ENCODE measurements around the gene SCUBE1.

Gene SCUBE1

DNA sequence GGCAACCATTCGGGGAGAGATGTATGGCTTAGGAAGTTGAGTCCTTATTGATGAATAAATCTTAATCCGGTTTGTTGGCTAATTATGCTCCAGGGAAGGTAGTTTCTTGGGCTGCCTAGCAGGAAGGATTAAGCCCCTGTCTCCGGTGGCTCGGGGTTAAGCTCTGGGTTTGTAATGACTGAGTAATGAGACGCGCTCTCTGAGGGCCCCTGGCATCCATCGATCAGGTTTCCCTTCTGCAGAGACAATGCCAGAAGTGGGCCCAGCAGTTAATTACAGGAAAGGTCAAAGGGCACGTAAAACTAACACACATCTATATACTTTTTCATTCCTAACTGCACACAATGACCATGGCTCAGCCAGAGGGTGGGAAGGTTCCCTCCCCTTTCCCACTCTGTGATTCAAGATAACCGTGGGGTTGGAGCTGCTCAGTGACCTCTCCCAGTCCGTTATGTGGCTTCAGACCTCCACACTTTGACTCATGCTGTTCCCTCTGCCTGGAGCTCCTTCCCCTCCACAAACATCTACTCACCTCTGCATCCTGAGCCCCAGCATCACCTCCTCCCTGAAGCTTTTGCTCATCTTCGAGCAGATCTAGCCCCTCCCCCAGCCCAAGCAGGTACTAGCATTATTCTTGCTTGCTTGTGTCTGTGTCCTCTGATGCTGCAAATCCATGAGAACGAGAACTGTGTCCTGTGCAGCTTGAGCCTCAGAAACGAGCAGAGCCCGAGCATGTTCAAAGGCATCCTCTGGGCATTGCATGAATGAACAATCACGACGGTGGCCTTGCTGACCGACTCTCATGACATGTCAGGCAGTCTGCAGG lies 16.6 kb downstream of the SCUBE1 start:
- no peak for DNase-seq

DNA sequence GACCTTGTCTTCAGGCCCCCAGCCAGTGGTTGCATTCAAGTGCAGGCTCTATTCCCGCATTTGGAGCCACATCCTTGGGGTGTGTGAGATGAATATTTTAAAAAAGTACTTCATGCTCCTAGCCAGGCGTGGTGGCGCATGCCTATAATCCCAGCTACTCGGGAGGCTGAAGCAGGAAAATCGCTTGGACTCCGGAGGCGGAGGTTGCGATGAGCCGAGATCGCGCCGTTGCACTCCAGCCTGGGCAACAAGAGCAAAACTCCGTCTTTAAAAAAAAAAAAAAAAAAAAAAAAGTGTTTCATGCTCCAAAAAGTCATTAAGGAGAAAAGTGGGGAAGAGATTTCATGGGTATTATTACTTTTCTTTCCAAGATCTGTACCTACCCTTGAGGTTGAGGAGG lies 18.0 kb downstream of the SCUBE1 start:
- DNase-seq = no peak

DNA sequence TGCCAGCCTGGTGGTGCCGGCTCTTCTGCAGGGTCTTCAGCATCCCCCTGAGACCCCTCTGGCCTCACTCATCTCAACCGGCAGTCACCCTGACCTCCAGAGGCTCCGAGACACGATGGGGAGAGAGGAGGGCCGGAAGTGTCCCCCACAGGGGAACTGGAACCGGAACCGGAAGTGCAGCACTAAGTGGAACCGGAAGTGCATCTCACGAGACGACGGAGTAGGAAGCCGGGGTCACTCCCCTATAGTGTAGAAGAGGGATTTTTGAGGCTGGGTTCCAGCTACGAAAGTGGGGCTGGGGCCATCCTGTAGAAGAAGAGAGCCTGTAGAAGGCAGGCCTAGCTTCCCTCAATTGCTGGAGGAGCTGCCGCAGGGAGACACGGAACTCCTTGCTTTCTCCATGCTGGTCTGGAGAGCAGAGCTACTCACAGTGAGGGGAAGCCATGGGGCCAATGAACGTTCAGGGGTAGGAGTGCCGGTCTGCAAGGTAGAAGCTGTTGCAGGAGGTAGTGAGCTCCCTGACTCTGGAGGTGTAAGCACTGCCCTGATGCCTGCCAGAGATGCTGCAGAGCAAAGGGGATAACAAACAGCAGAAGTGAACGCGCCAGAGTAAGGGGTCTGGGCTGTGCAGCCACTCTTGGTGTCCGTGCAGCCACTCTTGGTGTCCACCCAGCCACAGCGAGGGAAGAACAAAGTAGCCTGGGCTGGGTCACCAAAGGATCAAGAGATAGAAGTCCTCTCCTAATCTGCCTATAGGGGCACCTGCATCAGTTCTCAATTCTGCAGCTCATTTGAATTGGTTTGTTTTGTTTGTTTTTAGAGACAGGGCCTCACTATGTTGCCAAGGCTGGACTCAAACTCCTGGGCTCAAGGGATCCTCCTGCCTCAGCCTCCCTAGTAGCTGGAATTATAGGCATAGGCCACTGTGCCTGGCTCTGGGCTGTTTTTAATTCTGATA lies 21.9 kb downstream of the SCUBE1 start:
- DNase-seq = no peak

DNA sequence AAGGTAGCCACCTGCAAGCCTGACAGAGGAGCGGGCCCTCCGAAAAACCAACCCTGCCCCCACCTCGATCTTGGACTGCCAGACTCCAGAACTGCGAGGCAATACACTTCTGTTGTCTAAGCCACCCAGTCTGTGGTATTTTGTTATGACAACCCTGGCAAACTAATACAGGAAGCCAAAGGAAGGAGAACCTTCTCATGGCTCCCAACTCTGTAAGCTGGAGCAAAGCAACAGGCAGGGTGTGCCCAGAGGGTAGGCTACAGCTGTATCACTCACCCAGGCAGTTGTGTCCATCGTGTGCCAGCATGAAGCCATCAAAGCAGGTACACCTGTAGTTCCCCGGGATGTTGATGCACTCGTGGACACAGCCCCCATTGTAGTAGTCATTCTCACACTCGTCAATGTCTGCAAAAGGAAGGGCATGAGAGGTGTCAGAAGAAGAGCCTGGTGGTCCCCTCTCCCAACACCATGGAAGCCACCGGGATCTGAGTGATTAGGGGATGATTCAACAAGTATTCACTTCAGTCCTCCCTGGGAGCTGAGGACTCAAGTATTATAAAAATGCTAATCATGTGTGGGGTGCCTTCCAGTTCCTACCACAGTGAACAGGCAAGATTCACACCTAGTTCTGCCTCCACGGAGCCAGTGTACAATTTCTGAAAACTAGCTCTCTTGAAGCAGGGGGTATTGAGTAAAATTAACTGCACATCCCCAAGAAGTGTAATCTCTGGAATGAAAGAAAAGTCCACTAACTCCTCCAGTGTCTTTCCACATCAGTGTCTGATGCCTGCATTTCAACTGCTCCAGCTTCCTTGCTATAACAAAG lies 23.3 kb downstream of the SCUBE1 start:
- DNase-seq = no peak

DNA sequence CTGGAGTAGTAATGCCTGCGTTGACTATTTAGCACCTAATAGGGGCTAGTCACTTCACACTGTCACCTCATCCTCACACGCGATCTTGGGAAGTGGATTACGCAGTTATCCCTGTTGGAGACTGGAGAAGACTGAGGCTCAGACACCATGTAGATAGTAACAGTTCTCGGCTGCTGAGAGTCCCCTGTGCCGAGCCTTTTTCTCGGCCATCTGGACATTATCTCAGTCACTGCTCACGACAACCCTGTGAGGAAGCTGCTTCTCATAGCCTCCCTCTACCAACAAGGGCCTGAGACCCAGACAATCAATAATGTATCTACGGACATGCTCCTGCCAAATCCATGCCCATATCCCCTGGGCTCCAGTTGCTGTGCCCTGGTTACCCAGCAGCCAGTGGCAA lies 25.9 kb downstream of the SCUBE1 start:
- DNase-seq = no peak

DNA sequence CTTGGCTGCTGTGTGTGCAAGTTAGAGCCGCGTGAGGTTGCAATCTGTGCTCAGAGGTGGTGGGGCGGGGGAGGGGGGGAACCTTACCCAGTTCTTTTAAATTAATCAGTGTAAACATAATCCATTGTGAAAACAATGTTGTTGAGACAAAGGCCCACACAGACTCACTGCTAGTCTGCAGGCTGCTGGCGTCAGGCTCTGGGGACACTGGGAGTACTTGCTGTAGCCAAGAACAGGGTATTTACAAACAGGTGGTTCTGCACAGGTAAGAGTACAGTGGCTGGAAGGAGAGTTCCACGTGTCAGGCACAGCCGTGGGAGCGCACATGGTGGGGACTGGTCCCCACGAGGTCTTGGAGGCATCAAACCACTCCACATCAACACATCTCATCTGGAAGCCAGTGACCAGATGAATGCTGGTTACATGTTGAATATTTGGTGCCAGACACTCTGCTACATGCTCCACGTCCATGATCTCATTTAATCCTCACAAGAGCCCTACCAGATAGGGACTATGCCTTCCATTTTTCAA lies 27.4 kb downstream of the SCUBE1 start:
- no peak for DNase-seq

DNA sequence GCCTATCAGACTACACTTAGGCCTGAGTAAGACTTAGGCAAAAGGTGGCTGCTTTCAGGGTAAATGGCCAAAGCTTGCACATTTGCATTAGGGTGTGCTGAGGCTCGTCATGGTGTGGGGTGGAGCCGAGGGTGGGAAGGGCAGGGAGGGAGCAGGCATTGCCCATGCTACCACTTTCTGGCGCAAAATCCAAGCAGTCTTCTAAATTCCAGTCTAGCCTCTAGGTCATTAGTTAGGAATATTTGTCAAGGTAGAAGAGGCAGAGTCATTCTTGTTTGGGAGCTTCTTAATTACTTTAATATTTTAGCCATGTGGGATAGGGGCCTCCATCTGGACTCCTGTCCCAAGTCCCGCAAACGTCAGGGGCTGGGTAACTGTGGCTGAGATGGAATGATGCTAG lies 28.6 kb downstream of the SCUBE1 start:
- DNase-seq = no peak

DNA sequence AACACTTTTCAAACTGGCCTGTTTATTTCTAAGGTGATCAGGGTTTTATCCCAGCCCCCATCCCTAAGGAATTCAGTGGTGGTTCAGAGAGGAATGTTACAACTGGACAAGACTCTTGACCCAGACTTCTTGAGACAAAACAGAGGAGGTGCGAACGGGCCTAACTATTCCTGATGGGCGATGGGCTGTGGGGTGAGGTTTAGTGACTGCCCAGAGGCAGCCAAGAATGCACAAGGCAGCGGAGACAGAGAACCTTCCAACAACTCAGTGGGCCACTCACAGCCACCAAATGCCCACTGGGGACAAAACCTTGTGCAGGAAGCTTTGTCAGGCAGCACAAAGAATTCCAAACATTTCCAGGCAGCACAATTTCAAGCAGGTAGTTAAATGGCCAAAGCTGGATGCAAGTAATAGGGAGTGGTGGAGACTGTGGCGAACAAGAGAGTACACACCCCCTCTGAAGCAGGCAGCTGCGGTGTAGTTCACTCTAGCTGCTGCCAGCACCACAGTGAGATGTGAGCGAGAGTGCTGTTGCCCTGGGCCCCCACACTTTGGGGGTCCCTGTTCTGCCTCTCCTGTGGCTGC lies 29.2 kb downstream of the SCUBE1 start:
- no peak for DNase-seq

DNA sequence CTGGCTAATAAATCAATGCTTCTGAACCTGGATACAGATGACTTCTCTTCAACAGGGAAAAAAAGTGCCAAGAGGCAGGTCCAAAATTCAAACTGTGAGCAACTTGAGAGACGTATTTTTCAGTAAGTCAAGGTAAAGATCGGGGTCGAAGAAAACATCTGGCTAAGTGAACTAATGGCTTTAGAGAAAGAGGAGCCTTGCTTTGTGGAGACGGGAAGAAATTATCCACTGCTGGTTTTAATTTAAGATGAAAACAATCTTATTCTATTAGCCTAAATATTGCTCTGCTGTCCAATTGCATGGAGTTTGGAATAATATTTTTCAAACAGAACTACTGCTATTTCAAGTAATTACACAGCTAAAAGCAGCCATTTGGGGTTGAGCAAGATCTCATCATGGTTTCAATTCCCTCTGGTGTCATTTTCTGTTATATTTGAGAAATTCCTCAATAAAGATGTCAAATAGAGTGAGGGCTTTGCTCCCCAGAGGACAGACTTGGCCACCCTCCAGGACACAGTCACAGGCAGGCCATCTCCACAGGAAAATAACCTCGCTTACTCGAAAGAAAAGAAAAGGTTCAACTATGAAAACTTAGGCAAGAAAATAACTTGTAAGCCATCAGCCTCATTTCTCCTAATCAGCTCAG lies 29.8 kb downstream of the SCUBE1 start:
- DNase-seq = no peak

DNA sequence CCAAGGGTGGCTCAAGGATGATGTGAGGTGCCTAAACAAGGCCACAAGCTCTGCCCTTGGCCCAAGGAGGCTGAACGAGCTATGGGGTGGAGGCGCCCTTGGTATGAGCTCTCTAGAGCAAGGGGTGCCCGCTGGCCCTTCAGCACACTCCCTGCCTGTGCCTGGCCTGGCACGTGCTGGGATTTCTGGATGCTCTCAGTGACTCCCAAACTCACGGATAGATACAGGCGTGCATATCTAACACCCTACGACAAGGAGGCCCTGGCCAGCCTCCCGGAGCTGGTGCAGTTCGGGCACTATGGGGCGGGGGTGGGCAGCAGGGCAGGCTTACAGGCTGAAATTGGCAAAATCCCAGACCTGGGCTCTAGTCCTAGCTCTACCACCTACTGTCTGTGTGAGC lies 30.6 kb downstream of the SCUBE1 start:
- no peak for DNase-seq

DNA sequence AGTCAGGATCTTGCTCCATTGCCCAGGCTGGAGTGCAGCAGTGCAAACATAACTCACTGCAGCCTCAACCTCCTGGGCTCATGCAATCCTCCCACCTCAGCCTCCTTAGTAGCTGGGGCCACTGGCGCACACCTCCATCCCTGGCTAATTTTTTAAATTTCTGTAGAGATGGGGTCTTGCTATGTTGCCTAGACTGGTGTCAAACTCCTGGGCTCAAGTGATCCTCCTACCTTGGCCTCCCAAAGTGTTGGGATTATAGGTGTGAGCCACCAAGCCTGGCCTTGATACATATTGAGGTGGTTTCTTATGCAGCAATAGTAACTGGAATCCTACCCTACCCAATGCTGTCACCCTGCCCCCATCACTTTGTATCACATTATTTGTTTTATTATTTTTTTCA lies 32.4 kb downstream of the SCUBE1 start:
- DNase-seq = no peak

DNA sequence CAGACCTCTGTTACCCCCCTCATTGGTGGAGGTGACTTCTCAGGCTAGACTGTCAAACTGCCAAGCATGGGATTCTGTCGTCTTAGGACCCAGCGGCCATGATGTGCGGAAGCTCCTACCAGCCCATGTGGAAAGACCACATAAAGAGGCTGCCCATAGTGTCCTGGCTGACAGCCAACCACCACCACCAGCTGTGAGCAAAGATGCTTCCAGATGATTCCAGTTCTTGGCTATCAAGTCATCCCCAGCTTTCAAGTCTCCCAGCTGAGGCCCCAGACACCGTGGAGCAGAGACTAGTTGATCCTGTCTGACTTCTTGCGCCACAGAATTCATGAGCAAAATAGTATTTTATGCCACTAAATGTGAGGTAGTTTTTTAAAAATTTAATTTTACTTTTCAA lies 32.9 kb downstream of the SCUBE1 start:
- no peak for DNase-seq

DNA sequence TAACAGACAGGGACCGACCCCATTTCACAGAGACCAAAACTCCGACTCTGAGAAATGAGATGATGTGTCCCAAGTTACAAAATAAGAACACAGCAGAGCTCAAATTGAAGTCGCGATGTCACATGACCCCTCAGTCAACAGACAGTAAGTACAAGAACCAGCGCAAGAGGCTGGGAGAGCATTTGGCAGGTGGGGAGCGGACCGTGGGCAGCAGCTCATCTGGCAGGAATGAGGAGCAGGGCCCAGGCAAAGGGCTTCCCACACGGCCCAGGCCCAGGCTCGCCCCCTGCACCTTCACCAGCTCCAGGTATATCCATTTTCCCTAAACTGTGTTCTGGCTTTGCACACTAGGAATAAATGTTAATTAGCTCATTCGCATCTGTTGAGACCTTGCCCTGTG lies 34.3 kb downstream of the SCUBE1 start:
- no peak for DNase-seq

DNA sequence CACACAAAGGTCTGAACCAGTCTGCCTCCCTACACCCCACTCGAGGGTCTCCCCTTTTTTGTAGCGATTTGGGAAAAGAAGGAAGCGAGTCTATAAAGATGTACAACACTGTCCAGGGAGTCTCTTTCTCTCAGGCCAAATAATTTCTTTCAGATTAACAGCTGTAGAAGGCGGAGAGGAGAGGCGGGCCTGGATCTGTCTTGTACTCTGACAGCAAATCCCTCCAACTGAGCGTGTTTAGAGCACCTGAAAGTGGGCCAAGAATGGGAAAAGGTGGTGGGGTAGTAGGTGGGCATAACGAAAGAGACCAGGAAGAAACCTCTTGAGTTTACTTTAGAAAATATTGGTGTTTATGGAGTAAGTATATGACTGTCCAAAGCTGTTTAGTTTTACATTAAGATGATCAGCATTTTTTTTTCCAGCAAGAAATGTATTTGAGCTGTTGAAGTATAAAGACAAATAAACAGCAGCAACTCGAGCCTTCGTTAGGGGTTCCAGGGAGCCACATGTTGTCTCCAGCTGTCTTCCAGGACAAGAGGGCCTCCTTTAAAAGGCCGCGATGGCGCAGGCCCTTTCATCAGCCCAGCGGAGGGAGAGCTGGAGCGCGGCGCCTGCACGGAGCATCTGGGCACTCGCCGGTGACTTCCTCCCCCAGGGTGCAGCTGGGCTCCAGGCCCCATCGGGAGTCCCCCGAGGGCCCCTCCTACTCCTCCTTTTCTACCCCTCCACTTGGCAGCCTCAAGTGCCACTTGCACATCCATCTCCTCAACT lies 34.9 kb downstream of the SCUBE1 start:
- DNase-seq = no peak

DNA sequence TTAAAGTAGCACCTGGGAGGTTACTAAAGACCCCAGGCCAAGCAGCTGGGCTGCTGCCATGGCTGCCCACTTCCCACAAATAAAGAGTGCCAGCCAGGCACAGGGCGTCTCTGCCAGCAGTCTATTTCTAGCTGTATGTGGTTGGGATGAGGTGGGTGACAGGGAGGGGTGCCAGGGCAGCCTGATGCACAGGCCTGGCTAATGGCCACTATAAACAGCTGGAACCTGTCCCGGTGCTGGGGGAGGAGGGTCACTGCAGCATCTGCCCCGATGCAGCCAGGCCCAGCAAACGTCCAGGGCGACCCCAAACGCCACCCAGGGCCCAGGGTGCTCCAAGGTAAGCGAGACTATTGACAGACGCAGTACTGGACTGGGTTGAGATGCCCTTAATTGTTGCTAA lies 37.4 kb downstream of the SCUBE1 start:
- DNase-seq = no peak

DNA sequence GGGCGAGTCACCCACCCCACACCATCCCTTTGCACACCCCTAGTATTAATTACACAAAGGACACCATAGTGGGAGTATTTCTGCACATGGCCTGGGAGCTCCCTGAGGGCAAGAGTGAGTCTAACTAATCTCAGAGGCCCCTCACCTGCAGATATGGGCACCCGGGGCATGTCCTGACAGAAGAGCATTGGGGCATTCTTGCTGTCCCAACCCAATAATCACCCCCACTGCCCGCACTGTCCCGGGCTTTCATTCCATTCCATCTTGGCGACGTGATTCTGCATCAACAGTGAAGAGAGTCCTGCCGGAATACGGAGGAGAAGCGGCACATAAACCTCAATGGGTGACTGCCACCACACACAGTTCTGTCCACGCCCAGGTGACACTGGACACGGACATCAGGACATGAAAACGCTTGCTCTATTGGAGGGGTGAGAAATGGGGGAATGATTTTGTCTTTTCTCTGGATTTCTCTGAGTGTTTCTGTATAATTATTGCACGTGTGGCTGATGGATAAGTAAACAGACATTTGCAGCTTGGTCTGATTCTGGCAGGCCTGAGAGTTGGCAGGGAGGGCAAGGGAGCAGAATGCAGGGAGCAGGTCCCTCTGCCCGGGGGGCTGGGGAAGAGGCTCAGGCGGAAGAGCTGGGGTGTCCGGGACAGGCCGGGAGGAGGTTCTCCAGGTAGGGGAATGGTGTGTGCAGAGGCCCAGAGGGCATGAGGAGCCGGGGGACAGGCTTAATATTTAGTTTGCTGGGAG lies 38.2 kb downstream of the SCUBE1 start:
- no peak for DNase-seq

DNA sequence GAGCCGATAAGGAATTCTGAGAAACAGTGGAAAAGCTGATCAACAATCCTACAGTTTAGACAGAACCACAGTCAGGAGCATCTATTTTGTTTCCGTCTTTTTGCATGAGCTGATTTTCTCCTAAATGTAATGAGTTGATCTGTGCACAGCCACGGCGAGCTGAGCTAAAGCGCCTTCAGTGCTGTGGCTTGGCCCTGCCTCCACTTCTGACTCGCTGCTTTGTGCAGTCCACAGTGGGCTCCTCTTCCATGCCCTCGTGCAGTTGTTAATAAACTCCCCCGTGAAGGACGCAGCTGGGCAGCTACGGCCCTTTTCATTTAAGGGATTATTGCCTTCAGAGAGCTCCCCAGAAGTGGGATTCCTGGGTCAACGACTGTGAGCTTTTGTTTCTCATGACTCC lies 39.4 kb downstream of the SCUBE1 start:
- no peak for DNase-seq

DNA sequence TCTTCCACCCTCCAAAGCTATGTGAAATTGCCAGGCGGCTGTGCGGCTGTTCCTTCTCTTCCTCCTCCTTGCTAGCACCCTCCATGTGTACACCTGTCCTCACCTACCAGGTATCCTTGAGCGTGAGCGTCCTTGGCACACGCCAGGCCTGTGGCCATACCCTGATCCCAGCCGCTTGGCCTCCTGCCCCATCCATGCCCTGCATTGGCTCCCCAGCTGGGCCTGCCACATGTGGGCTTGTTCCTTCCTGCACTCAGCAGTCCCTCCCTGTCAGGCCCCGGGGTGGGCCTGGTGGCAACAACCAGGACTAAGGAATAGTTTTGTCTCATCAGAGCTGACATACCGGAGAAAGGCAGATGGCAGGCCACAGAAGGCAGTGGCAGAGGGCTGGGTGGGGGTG lies 40.0 kb downstream of the SCUBE1 start:
- no peak for DNase-seq

DNA sequence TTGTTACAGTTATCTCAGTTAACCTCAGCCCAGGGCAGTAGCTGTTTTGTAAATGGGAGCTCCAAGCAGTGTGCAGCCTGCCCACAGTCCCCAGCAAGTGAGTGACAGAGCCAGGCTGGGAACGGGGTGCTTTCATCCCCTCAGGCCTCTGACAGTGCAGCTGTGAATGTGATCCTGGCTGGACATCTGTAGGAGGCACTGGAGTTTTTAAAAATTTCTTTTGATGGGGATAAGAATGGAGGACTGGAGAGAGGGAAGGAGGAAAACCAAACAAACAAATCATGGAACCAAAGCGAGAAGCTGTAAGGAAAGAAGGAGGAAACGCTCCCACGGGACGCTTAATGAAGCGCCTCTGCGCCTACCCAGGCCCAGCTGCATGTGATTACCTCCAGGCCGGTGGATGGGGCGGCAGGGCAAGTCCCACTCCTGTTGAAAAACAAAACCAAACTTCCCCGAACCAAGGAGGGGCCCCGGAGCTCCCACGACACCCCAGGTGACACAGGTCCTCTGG lies 40.6 kb downstream of the SCUBE1 start:
- no peak for DNase-seq

DNA sequence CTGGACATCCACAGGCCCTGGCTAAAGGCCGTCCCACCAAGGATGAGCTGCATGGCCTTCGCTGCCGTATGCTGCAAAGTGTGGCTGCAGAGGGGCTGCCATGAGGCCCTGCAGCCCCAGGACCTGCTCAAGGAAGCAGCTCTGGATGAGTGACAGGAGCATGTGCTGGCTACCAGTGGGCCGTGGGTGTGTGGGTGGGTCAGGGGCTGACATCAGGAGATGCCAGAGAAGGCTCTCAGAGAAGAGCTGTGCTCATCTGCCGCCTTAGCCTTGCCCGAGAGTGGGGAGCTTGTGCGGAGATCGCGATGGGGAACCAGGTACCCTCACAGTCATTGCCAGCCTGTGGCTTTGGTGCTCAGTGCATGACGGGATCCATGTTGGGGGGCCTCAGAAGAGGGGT lies 41.3 kb downstream of the SCUBE1 start:
- no peak for DNase-seq
